ENCODE data around the gene SLAMF8.

Gene SLAMF8

GRCh38 chr1:159826441-159827101 lies at the start of gene SLAMF8:
TSS of gene SLAMF8 (plus strand) at chr1:159826873. CDS start at chr1:159826899, 26 bp downstream.
- DNase-seq: no peak

GRCh38 chr1:159778266-159778665 lies 48.4 kb upstream of the SLAMF8 start:
- no peak for DNase-seq

GRCh38 chr1:159779403-159779851 lies 47.2 kb upstream of the SLAMF8 start:
- DNase-seq: no peak

DNA sequence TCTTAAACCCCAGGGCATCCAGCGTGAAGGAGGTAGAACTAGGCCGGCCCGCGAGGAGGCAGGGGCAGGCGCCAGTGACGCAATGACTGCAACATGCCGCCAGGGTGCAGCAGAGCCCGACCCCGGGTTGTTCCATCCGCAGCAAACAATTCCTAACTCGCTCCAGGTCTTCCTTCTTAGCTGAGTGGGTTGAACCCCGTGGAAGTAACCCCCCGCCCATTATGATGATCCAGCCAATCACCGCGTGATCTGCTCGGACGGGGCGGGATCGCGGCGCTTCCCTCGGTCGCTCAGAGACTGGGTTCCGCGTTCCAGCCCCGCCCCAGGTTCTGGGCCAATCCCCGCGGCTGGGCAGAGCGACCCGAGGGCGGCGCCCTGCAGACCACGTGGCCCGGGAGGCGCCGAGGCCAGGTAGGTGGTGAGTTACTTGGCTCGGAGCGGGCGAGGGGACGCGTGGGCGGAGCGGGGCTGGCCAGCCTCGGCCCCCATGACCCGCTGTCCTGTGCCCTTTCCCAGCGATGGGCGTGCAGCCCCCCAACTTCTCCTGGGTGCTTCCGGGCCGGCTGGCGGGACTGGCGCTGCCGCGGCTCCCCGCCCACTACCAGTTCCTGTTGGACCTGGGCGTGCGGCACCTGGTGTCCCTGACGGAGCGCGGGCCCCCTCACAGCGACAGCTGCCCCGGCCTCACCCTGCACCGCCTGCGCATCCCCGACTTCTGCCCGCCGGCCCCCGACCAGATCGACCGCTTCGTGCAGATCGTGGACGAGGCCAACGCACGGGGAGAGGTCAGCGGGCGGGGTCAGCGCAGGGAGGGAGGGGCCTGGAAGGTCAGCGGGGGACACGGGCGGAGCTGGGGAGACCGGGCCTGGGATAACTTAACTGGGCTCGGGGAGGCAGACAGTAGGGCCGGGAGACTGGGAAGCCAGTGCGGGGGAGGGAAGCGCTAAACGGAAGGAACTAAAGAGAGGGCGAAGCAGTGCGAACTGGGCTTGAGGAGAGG lies 45.8 kb upstream of the SLAMF8 start, which contains the start of gene DUSP23:
Gene DUSP23 (plus strand): TSS at position 380 of the 1,000 bp plus-strand sequence. CDS start 139 bp downstream, at position 519.
- peak; percentile 64 for DNase-seq

- DNase-seq: no peak
These were observed 44.7 kb upstream of the SLAMF8 start for GRCh38 chr1:159781992-159782391.

DNA sequence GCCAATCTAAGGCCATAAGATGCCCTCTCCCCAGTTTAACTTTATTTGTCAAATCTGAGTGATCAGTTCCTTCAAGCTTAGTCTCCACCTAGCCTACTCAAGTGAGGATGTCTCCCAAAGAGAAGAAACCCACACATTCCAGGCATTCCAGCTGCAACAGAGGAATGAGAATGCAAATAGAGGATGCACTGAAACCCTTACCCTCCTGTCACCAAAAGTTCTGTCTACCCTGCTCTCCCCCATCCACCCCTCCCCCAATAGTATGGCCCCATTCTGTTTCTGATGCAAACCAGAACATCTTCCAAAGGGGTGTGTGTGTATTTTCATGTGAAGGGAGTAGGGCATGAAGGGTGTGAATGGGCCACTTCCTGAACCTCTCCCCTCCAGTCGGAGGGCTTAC lies 42.9 kb upstream of the SLAMF8 start:
- no peak for DNase-seq

DNA sequence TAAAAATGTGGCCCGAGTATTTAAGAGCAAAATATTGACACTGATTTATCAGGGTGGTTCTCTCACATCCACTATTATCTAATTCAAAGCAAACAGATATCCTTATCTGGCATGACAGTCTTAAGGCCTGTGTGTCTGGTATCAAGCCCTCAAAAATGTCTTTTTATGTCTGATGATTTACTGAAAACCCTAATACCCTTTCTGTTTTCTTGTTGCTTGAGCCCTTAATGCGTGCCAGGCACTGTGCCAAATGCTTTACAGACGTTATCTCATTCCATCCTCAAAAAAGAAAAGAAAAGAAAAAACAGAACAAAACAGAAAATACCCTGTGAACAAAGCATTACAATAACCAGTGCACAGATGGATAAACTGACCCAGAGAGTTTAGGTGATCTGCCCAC lies 40.2 kb upstream of the SLAMF8 start:
- no peak for DNase-seq

GRCh38 chr1:159786966-159787365 lies 39.7 kb upstream of the SLAMF8 start:
- DNase-seq: no peak

DNA sequence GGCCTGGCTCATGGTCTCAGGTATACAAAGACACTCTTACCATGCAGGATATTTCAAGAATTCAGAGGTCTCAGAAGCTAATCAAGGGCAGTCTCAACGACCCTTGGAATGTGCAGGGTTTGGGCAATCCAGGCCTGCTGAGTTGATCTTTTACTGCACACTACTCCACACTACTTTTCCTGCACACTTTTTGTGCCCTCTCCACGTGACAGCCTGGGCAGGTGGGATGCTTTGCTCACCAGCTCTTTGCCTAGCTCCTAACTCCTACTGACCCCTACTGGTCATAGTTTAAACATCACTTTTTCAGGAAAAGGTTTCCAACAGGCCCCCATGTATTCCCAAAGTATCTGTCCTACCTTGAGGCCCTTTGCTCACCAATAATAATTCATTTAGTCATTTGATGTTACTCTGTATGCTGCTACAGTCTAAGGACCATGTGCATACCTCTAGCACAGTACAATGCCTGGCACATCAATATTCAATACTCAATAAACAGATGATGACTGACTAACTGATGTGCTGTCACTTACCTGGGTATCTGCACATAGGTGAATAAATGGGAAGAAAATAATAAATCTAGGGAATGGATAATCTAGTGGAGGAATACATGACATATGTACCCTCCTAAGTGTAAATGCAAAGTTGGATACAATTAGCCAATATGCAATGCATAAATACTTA lies 36.3 kb upstream of the SLAMF8 start:
- DNase-seq: no peak

GRCh38 chr1:159791031-159791430 lies 35.6 kb upstream of the SLAMF8 start:
- no peak for DNase-seq

- no peak for DNase-seq
These were observed 35.2 kb upstream of the SLAMF8 start for GRCh38 chr1:159791461-159791860.

DNA sequence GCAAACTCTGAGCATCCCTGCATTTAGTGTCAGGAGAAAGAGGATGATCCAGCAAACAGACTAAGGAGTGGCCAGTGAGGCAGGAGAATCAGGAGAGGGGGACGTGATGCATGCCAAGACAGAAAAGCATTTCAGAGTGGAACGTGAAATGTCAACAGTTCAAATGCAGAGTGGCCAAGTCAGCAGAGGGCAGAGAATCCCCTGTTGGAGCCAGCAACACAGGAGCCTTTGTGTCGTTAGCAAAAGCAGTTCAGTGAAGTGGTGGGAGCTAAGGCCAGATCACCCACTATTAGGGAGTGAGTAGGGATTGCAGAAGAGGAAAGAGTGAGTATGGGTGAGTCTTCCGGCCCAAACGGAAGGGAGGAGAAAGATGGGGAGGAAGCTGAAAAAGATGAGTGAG lies 31.1 kb upstream of the SLAMF8 start:
- DNase-seq: no peak

DNA sequence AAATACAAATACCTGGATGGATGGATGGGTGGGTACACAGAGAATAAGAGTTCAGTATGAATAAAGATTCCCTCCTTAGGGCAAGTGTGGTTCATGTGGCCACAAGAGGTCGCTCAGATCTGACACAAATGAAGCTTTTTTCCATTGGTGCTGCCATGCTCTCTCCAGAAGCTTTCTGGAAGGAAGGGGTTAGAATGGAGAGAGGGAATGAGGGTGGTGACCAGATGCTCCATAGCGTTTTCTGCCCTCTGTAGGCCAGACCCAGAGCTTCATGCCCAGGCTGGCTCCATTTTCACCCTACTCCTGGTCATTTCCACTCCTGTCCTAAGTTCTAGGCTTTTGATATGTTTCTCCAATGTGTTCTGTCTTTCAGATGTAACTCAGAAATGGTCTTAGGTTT lies 27.8 kb upstream of the SLAMF8 start:
- DNase-seq: peak; percentile 54

GRCh38 chr1:159799446-159799985 lies 27.2 kb upstream of the SLAMF8 start:
- no peak for DNase-seq

DNA sequence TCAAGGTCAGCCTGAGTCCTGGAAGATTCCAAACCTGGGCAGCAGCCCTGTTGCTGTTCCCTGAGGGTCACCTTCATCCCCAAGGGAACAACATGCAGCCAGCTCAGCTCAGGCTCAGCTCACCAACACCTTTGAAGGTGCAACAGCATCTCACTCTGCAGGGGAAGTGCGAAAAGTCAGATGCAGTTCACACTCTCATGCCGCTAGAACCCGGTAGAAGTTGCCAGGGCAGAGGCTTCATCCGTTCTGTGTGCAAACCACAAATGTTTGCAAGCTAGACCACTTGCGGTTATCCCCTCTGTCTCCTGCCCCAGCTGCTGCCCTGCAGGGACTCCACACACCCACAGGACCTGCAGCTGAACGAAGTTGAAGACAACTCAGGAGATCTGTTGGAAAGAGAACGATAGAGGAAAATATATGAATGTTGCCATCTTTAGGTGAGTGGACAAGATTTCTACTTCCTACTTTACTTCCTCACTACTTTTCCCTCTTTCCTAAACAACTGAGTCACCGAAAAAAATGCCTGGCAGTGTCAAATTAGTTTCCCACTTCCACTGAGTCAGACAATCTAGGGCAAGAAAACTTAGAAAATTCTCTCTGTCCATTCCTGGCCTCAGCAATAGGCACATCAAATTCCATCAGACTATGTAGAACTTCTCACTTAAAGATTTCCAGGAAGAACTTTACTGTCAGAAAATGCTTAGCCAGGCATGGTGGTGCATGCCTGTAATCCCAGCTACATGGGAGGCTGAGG lies 26.3 kb upstream of the SLAMF8 start:
- no peak for DNase-seq

- no peak for DNase-seq
These were observed 24.6 kb upstream of the SLAMF8 start, which contains the start of gene FCRL6 for GRCh38 chr1:159802111-159802510. TSS of gene FCRL6 (plus strand) at chr1:159802360. CDS start at chr1:159802425, 65 bp downstream.

GRCh38 chr1:159803956-159804689 lies 22.6 kb upstream of the SLAMF8 start:
- no peak for DNase-seq

DNA sequence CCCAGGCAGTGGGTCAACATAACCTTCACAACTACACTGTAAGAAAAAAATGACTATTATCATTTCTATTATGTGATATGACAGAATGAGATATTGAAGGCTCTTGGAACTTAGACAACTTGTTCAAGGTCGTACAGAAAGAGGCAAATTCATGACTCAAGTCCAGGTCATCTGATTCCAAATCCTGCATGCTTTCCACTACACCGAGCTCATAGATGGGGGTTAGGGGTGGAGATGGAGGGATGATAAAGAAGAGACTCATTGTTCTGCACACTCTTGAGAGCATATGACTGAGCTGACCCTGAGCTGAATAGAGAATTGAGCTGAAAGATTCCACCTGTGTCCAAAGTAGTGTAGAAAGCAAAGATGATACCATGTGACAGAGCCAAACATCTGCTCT lies 21.7 kb upstream of the SLAMF8 start:
- no peak for DNase-seq

DNA sequence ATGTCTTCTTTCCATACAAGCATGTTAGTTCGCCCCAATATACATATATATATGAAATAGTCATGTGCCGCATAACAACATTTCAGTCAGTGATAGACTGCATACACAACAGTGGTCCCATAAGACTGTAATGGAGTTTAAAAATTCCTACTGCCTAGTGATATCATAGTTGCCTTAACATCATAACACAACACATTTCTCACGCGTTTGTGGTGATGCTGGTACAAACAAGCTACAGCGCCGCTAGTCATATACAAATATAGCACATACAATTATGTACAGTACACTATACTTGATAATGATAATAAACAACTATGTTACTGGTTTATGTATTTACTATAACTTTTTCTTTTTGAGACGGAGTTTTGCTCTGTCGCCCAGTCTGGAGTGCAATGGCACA lies 10.7 kb upstream of the SLAMF8 start:
- no peak for DNase-seq

- no peak for DNase-seq
These were observed 9.2 kb upstream of the SLAMF8 start for GRCh38 chr1:159817276-159818041.

Data from NCI-H524 treated with DMSO at 0.1 percent for 48 hours (cell line).